IMR-90 (cell line): ENCODE measurements around the gene RNF181.

Experiments
- BHLHE40 ChIP-seq: fragments of 150-350 bp; IDR thresholded peaks from 2 replicates; pipeline ENCODE4 v1.6.1; 2016; ENCODE audit warnings: mild to moderate bottlenecking, low read depth, low read length
- CEBPB ChIP-seq: IDR thresholded peaks from 2 replicates; pipeline ENCODE4 v1.6.1; 2012; ENCODE audit warnings: low read depth, low read length, improper control_type of control experiment
- CTCF ChIP-seq: conservative IDR thresholded peaks from 2 replicates; pipeline ENCODE4 v1.5.1; 2012; ENCODE audit warnings: mild to moderate bottlenecking, low read depth, low read length, improper control_type of control experiment
- MXI1 ChIP-seq: IDR thresholded peaks from 2 replicates; pipeline ENCODE4 v1.6.1; 2012; ENCODE audit warnings: low read depth, mild to moderate bottlenecking, low read length, moderate library complexity, borderline replicate concordance
- POLR2A ChIP-seq: IDR thresholded peaks from 2 replicates; pipeline ENCODE4 v1.6.1; 2012; ENCODE audit warnings: mild to moderate bottlenecking, low read depth, low read length
- RCOR1 ChIP-seq: IDR thresholded peaks from 2 replicates; pipeline ENCODE4 v1.6.1; 2012; ENCODE audit warnings: mild to moderate bottlenecking, low read length, improper control_type of control experiment; ENCODE audit not compliant: insufficient replicate concordance
- SMC3 ChIP-seq: fragments of 150-350 bp; IDR thresholded peaks from 2 replicates; pipeline ENCODE4 v1.6.1; 2016; ENCODE audit warnings: low read depth, mild to moderate bottlenecking, antibody characterized with exemption, low read length, moderate library complexity
- USF2 ChIP-seq: fragments of 150-350 bp; IDR thresholded peaks from 2 replicates; pipeline ENCODE4 v1.6.1; 2017; ENCODE audit warnings: mild to moderate bottlenecking, antibody characterized with exemption, low read length, low read depth

GRCh38 chr2:85582492-85582891 is 13.1 kb upstream of the RNF181 start:
- no peak for TF ChIP-seq POLR2A
- no peak for TF ChIP-seq MXI1
- no peak for TF ChIP-seq CTCF
- no peak for TF ChIP-seq CEBPB
- no peak for TF ChIP-seq SMC3
- no peak for TF ChIP-seq BHLHE40
- TF ChIP-seq RCOR1, result no peak
- TF ChIP-seq USF2, result no peak
